GM19240 (cell line): Measurements from ENCODE around the gene UMOD.

Experiments used
- DNase-seq: peaks from one replicate; pipeline ENCODE4 v3.0.0; 2011; ENCODE audit warnings: low spot score; ENCODE audit not compliant: insufficient read length

UMOD gene

DNA sequence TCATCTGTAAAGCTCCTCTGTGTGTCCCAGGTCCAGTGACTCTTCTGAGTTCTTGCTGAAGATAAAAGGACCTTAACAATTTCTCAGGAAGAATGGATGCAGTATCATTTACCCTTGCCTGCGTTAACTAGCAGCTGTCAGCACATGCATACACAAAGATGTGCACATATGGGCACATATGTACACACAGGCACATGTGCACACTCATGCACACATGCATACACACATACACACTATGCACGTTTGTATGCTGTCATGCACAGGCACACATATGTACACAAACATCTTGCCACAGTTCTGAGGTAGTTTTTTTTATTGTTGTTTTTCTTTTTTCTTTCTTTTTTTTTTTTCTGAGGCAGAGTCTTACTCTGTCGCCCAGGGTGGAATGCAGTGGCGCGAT, 50.1 kb downstream of the UMOD start:
- no peak for DNase-seq

DNA sequence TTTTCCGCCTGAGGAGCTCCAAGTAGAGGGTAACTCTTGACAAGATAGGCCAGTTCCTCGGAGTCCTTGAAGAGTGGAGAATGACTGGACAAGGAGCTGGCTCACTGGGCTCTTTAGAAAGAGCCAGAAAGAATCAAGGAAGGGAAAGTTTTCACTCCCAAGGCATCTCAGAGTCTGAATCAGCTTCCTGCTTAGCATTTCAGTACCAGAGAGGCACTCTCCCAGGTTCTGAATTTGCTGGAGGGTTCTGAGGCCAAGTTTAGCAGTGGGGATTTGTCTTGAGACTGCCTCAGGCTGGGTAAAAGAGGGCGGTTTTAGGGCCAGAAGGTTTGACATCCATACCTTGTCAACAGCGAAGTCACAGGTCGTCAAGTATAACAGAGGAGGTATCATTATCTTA, 50.7 kb downstream of the UMOD start:
- DNase-seq: no peak

DNA sequence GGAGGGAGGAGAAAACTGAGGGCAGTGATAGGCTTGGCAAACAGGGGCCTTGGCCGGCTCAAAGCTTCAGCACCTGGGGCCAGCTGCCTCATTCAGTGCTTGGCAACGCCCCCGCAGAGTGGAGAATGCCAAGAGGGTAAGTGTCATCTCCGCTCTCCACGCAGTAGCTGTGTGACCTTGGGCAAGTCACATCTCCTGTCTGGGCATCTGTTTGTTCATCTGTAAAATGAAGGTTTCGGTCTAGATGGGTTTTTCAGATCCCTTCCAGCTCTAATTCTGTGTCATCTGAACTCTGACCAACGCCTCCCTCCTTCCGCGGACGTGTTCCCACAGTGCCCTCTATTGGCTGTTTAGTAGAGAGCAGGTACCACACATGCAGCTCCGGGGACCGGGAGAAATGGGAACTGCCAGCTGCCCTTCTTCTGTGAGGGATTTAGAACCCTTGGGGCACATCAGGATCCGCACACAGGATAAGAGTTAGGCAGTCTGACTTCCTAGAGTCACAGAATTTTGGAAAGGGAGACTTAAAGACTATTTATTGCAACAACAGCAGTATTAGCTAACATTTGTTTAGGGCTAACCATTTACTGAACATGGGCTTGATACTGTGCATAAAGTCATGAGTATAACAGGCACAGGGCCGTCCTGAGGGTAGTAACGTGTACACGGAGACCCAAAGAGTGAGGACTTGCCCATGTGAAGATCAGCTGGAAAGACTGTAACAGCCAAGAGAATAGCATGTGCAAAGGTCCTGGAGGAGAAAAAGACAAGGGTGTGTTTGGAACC, 52.0 kb downstream of the UMOD start:
- DNase-seq: peak; percentile 54

DNA sequence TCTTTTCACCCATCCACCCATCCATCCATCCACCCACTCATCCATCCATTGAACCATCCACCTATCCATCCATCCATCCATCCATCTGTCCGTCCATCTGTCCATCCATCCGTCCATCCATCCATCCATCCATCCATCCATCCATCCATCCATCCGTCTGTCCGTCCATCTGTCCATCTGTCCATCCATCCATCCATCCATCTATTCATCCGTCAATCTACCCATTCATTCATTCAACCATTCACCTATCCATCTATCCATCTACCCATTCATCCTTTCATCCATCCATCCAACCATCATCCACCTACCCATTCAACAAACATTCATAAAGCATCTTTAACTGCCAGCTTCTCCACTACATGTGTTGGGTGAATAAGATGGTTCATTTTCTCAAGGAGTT, 54.1 kb downstream of the UMOD start:
- no peak for DNase-seq

DNA sequence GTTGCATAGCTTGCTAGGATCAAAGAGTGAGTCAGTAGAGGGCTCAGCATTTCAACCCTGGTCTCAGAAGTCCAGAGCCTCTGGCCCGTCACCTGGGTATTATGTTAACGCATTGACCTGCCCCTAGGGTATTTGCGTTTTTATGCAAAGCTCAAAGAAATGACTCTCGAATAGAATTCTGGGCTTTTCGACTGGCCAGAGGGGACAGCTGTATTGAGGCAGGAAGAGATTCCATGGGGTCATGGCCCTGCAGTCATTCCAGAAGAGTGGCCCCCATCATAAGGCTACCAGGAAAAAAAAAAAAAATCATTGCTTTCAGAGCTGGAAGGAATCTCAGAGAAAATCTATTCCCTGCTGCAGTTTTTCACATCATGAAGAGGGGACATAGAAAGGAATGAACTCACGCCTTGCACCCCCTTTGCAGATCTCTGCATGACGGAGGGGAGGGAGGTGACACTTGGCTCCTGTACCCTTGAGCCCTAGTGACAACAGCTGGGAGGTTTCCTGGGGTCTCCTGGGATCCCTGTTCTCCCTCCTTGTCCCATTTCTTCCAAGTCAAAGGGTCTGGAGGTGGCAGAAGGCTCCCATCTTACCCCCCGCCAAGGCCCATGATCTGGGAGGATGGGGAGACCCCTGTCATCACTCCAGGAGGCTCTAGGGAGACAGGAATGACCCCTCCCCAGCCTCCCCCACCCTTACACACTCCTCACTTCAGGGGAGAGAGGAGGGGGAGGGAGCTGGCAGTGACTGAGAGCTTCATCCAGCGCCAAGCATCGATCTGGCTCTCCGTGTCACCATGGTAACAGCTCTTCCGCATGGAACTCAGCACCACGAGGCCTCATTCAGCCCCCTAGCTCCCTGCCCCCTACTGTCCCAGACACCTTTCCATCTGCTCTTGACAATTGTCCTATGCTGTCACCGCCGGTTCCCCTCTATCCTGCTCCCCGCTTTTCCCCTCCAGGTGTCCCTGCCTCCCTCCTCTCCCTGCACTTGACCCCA, 61.0 kb downstream of the UMOD start:
- DNase-seq: no peak

DNA sequence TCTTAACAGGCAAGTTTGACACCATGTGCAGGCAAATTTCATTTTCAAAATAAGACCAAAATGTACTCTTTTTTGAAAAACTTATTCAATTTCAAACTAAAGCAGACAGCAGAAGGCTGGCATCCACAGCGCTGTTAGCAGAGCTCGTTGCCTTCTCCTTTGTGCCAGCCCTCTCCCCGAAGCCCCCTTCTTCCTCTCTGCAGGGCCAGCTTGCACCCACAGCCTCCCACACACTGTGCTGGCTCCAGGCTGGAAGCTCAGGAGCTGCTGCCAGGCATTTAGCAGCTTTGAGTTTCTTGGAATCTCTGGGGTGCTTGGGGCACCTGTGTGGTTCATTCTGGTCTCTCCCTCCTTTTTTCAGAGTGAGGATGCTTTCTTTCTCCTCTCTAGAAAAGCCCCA, 62.9 kb downstream of the UMOD start:
- DNase-seq: no peak

DNA sequence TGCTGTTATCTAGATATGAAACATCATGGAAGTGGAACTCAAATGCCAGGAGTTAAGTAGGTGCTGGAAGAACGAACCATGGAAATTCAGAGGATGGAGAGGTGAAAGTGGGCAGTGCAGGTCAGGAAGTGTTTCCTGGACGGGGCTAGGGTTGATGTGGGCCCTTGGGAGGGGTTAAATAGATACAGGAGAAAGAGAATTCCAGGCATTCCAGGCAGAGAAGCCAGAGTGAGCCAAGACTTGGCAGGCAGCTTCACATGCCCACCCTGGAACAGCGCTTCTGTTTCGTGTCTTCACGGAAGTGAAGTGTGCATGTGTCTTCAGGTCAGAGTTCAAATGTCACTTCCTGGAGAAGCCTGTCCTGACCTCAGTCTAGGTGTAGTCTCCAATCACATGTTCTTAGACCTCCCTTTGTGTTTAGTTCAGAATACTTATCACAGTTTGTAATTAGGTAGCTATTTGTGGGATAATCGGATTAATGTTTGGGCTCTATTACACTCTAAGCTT, 66.5 kb downstream of the UMOD start:
- no peak for DNase-seq
